Measurements from ENCODE around the gene MT1F.

- TF ChIP-seq CTCF (conservative IDR thresholded peaks at IDR 0.05; ENCODE audit: low read length) (no peak), EZH2phosphoT487 (IDR thresholded peaks at IDR 0.05; ENCODE audit: borderline replicate concordance) (no peak)
Observed at GRCh38 chr16:56643833-56644232, 13.9 kb upstream of the MT1F start.

Measured in Loucy (cell line).